Measurements from ENCODE around the gene SLC48A1.

SLC48A1 gene

GRCh38 chr12:47758834-47759690, 14.0 kb upstream of the SLC48A1 start, which contains the start of gene RAPGEF3:
RAPGEF3 (minus strand) TSS chr12:47758880; CDS start chr12:47758556, 324 bp downstream.
- DNase-seq = peak; percentile 84

DNA sequence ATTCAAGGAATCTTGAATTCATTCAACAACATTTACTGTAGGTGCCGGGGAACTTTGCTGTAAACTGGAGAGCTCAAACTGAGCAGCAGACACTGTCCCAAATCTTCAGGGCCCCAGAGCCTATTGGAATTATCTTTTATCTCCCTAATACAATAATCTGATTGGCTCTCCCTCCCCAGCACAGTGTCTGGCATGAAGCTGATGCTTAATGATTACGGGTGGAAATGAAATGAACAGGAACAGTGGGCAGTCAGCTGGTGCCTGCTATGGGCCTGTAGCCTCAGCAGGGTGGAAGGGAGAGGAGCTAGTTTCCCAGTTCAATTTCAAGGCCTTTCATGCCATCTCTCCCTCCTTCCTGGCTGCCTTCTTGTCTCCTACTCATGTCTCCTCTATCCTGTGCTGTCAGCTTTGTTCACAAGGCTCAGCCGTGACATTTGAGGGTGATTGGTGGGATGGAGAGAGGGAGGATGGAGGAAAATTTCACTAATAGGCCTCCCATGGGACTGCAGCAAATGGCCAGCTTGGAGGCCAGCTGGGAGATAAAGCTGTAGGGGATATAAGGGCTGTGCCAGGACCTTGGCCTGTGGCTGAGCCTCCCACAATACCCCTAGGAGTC, 10.1 kb upstream of the SLC48A1 start:
- DNase-seq = no peak

GRCh38 chr12:47763481-47764346, 9.3 kb upstream of the SLC48A1 start:
- DNase-seq = no peak

GRCh38 chr12:47766502-47767215, 6.4 kb upstream of the SLC48A1 start:
- no peak for DNase-seq

GRCh38 chr12:47767216-47767724, 5.8 kb upstream of the SLC48A1 start:
- DNase-seq = no peak

- DNase-seq = no peak
Measured at GRCh38 chr12:47768323-47768811, 4.7 kb upstream of the SLC48A1 start.

- no peak for DNase-seq
Measured at GRCh38 chr12:47769234-47770085, 3.6 kb upstream of the SLC48A1 start.

- DNase-seq = no peak
Measured at GRCh38 chr12:47770086-47770726, 2.8 kb upstream of the SLC48A1 start.

DNA sequence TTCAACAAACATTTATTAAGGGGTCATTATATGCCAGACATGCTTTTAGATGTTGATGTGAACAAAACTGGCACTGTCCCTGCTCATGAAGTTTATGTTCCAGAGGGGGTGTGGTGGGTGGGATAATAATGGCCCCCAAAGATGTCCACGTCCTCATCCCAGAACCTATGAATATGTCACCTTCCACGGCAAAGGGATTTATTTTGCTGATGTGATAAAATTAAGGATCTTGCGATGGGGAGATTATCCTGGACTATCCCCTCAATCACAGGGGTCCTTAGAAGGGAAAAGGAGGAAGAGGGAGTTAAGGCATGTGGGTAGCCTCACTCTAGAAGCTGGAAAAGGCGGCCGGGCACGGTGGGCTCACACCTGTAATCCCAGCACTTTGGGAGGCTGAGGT, 1.7 kb upstream of the SLC48A1 start:
- DNase-seq = no peak

GRCh38 chr12:47772094-47772660, 861 bp upstream of the SLC48A1 start:
- DNase-seq = no peak

DNA sequence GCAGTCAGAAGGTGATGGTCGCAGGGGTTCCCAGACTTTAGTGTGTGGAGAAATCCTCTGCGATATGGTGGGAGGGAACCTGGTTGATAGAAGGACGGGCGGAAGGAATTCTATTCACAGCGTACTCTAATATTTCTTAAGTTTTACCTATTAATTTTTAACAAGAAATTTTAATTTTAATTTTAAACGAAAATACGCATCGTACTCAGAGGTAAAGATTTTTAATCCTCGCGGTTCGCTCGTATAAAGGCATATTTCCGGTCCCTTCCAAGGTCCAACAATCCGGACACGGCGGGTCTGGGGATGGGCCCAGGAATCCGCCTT, 338 bp upstream of the SLC48A1 start:
- no peak for DNase-seq

DNA sequence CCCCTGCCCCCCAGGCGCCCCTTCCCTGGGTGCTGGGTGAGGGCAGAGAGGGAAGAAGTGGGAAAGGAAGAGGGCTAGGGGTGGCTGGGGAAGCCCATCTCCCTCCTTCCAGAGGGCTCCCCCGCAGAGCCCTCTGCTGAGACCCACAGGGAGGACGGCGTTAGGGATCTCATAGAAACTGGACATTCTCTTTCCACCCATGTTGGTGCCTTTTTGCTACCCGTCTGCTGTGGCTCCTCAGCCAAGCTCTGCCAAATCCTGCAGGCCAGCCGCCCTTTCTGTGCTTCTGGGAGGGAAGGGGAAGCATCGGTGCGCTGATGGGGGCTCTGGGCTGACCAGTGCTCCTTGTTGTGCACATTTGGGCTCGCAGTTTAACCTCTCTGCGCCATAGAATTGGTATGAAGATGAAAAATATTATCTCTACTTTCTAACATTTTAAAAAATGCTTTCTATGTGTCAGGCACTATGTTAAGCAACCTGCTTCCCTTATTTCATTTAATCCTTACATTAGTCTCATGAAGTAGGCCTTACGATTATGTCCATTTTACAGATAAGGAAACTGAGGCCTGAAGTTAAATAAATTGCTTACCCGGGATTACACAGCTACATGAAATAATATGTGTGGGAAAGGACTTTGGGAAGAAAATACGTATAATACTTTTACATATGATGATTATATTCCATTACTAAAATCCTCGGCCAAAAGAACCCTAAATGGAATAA, 981 bp downstream of the SLC48A1 start:
- no peak for DNase-seq

GRCh38 chr12:47774663-47775062, 1.6 kb downstream of the SLC48A1 start:
- no peak for DNase-seq

DNA sequence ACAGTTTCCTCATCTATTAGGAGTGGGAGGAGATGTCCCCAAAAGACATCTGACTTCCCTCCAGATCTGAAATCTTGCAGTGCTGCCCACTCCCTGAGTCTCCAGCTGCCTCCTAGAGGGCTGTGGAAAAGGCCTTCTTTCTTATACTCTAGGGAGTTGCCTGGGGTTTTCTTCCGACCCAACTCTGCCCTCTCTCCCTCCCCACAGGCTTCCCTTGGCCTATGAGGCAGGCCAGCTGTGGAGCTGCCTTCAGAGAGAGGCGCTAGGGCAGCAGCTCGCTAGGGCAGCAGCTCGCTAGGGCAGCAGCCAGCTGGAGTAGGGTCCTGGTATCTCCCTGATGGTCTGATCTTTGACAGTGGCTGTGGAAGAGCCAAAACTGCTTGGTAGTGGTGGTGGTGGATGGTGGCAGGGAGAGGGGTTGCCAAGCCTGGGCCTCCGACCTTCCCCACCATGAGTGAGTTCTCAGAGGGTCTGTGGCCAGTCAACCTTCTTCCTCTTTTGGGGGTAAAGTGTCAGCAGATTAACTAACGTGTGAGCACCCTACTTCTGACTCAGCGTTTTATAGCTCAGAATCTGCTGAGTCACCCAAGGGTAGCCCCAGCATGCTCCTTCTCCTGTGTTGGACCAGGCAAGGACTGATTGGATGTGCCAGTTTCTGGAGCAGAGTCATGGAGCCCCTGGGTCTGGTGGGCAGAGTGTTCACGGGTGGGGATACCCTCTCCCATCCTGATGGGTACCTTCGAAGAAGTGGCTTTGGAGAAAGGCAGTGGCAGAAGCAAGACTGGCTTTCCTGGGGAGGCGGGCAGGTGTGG, 2.3 kb downstream of the SLC48A1 start:
- DNase-seq = no peak

GRCh38 chr12:47776471-47777143, 3.6 kb downstream of the SLC48A1 start:
- DNase-seq = no peak

DNA sequence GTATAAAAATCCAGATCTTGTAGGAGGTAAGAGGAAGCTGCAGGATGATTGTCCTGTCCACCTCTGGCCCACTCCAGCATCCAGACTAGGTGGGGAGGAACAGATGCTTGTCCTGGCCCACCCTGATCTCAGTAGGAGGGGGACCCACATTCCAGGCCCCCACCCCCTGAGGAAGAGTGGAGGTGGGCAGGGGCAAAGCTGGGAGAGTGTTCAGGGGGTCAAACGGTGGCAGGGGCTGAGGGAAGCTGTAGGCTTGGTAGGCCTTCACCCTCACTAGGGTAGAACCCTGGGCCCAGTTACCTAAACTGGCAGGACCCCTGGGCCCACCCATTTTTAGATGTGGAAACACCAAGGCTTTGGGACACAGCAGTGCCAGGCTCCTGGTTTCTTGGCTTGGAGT, 4.1 kb downstream of the SLC48A1 start:
- DNase-seq = no peak

GRCh38 chr12:47777741-47778558, 4.9 kb downstream of the SLC48A1 start:
- no peak for DNase-seq
